Keratinocyte (primary cell): Measurements from ENCODE around the gene REXO1. TPM values are rescaled to one million over a fixed set of nuclear protein-coding genes. Genes with fewer than 3 reads are reported as not detected.
"Not testable (repeated sequence)": the region's sequence is repeated elsewhere in the genome, so short reads cannot be mapped to it uniquely, and the experiment has no call there.

Source experiments
- DNase-seq: peaks from one replicate; pipeline ENCODE4 v3.0.0-alpha.2; 2011; ENCODE audit warnings: low read depth, missing footprints, low spot score
- FAIRE-seq: peaks from 2 replicates; lab custom pipeline; 2011; peaks lifted over from hg19 to GRCh38; lab: Jason Lieb, UNC
- H2AFZ ChIP-seq: 2 replicates; pipeline ENCODE4 v1.6.0; 2012; ENCODE audit warnings: low read length, control low read depth, inconsistent platforms; ENCODE audit not compliant: control insufficient read depth
- H3K27ac ChIP-seq: 2 replicates; pipeline ENCODE4 v1.5.1; 2011; ENCODE audit warnings: low read length; ENCODE audit not compliant: control insufficient read depth, insufficient read depth
- H3K27me3 ChIP-seq: 3 replicates; pipeline ENCODE4 v1.6.0; 2011; ENCODE audit warnings: low read length; ENCODE audit not compliant: control insufficient read depth, insufficient read depth; ENCODE audit errors: extremely low read depth
- H3K36me3 ChIP-seq, 2 experiments: 2 replicates in 1 of 2; 3 replicates in 1 of 2; pipeline ENCODE4 v1.5.1; 2011; ENCODE audit warnings: low read length in 2 of 2, mild to moderate bottlenecking in 1 of 2; ENCODE audit not compliant: control insufficient read depth in 2 of 2, insufficient read depth in 2 of 2; ENCODE audit errors: extremely low read depth in 1 of 2
- H3K4me1 ChIP-seq: 3 replicates; pipeline ENCODE4 v1.5.1; 2011; ENCODE audit warnings: low read length; ENCODE audit not compliant: control insufficient read depth, insufficient read depth; ENCODE audit errors: extremely low read depth
- H3K4me2 ChIP-seq: 3 replicates; pipeline ENCODE4 v1.6.0; 2011; ENCODE audit warnings: low read depth, low read length; ENCODE audit not compliant: control insufficient read depth, insufficient read depth; ENCODE audit errors: extremely low read depth
- H3K4me3 ChIP-seq, 3 experiments: fragments of 200-600 bp in 1 of 3; sonication (generic) in 1 of 3; 2 replicates in 2 of 3; 3 replicates in 1 of 3; pipeline ENCODE4 v1.5.1; 2011 to 2016; ENCODE audit warnings: low read length in 3 of 3, mild to moderate bottlenecking in 3 of 3, control low read depth in 2 of 3, inconsistent platforms in 1 of 3, low read depth in 1 of 3, mixed read lengths in 1 of 3, mixed run types in 1 of 3, moderate library complexity in 1 of 3; ENCODE audit not compliant: control insufficient read depth in 2 of 3, insufficient read depth in 2 of 3; ENCODE audit errors: extremely low read depth in 1 of 3
- H3K79me2 ChIP-seq: 2 replicates; pipeline ENCODE4 v1.6.0; 2012; ENCODE audit warnings: low read length; ENCODE audit not compliant: control insufficient read depth, insufficient read depth
- H3K9ac ChIP-seq: 3 replicates; pipeline ENCODE4 v1.6.0; 2011; ENCODE audit warnings: low read length; ENCODE audit not compliant: control insufficient read depth, insufficient read depth; ENCODE audit errors: extremely low read depth
- H3K9me1 ChIP-seq: 3 replicates; pipeline ENCODE4 v1.6.0; 2011; ENCODE audit warnings: low read length; ENCODE audit not compliant: control insufficient read depth, insufficient read depth; ENCODE audit errors: extremely low read depth
- H3K9me3 ChIP-seq: 2 replicates; pipeline ENCODE4 v1.5.1; 2012; ENCODE audit warnings: low read depth, low read length; ENCODE audit not compliant: control insufficient read depth
- H4K20me1 ChIP-seq: 3 replicates; pipeline ENCODE4 v1.6.0; 2011; ENCODE audit warnings: low read length; ENCODE audit not compliant: control insufficient read depth, insufficient read depth; ENCODE audit errors: extremely low read depth
- EZH2 ChIP-seq: IDR thresholded peaks from one replicate; pipeline ENCODE4 v1.6.1; 2012; ENCODE audit warnings: inconsistent platforms, mild to moderate bottlenecking, low read length, moderate library complexity
- dilution Hi-C: fragments of 300-500 bp; cut with MboI; formaldehyde crosslinking; loops from one replicate; pipeline ENCODE4 v1.7.0; 2020; ENCODE audit warnings: low sequenced_read_pairs; ENCODE audit not compliant: extremely low pct_ligation_motif_present
- polyA plus RNA-seq, 5 experiments: library from polyadenylated mRNA; depleted of rRNA in 3 of 5; stranded (reverse) in 3 of 5; stranded (forward) in 1 of 5; unstranded in 1 of 5; fragments of >200 nt; gene quantifications; 1 replicate in 1 of 5; 2 replicates in 3 of 5; 3 replicates in 1 of 5; pipeline versions ENCODE4 v1.2.1 to v1.2.3, GENCODE V29; 2011 to 2012; ENCODE audit warnings: missing spikeins in 2 of 5, low read depth in 1 of 5, low replicate concordance in 1 of 5
- TF ChIP-seq, protein P1 (sequence below), 3 experiments: IDR thresholded peaks in 1 of 3; conservative IDR thresholded peaks in 1 of 3; optimal IDR thresholded peaks in 1 of 3; 2 replicates in 2 of 3; 3 replicates in 1 of 3; pipeline versions ENCODE3 to v1.5.1; 2011; ENCODE audit warnings: low read length in 3 of 3, mild to moderate bottlenecking in 3 of 3, moderate library complexity in 2 of 3, control low read depth in 1 of 3, inconsistent platforms in 1 of 3; ENCODE audit not compliant: insufficient read depth in 2 of 3; ENCODE audit errors: extremely low read depth in 1 of 3

REXO1 gene
- polyA plus RNA-seq, 1 donor (not counting 4 experiments of a cell fraction or from before 2014, with no cell fraction given), result 6.1 TPM

DNA sequence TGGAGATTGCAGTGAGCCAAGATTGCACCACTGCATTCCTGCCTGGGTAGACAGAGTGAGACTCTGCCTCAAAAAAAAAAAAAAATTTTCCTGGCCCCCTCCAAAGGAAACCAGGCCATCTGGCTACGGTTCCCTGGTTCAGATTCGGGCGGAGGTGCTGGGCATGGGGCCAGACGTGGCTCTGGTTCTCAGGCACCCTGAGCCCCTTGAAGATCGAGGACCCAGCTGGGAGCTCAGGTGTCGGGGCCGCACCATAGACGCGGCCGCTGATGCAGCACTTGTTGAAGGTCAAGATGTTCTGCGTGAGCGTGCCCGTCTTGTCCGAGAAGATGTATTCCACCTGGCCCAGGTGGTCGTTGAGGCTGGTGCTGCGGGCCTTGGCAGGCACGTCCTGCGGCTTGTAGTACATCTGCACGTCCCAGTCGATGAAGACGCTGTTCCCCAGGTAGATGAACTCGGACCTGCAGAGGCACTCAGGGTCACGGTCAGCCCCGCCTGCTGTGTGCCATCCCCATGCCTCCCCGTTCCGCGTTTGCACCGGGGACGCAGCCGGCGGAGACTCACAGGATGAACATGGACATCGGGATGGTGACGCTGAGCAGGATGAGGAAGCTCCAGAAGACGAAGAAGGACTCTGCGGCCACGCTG, 48.5 kb downstream of the REXO1 start:
- no peak overlapping the region for H3K27ac ChIP-seq

DNA sequence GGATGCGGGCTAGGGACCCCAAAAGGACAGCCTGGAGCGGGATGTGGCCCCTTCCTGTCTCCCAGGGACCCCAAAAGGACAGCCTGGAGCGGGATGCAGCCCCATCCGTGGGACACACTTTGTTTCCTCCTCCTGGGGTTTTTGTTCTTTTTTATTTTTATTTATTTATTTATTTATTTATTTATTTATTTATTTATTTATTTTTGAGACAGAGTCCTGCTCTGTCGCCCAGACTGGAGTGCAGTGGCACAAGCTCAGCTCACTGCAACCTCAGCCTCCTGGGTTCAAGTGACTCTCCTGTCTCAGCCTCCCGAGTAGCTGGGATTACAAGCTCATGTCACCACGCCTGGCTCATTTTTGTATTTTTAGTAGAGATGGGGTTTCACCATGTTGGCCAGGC, 51.0 kb downstream of the REXO1 start:
- FAIRE-seq, H3K9me3 ChIP-seq, dilution Hi-C loops, H3K79me2 ChIP-seq, H3K9me1 ChIP-seq, H3K36me3 ChIP-seq, H4K20me1 ChIP-seq, H3K4me2 ChIP-seq, DNase-seq, H2AFZ ChIP-seq, H3K27ac ChIP-seq, H3K9ac ChIP-seq, H3K4me3 ChIP-seq, H3K4me1 ChIP-seq: not testable (repeated sequence)
- H3K27me3 ChIP-seq, result peaks cover 13% of the 10 kb centered on the region

More for the DNA sequence above, 48.5 kb downstream of the REXO1 start:
- DNase-seq (no peak), FAIRE-seq (no peak)
- TF ChIP-seq EZH2, result no peak
- TF ChIP-seq, protein P1, sequence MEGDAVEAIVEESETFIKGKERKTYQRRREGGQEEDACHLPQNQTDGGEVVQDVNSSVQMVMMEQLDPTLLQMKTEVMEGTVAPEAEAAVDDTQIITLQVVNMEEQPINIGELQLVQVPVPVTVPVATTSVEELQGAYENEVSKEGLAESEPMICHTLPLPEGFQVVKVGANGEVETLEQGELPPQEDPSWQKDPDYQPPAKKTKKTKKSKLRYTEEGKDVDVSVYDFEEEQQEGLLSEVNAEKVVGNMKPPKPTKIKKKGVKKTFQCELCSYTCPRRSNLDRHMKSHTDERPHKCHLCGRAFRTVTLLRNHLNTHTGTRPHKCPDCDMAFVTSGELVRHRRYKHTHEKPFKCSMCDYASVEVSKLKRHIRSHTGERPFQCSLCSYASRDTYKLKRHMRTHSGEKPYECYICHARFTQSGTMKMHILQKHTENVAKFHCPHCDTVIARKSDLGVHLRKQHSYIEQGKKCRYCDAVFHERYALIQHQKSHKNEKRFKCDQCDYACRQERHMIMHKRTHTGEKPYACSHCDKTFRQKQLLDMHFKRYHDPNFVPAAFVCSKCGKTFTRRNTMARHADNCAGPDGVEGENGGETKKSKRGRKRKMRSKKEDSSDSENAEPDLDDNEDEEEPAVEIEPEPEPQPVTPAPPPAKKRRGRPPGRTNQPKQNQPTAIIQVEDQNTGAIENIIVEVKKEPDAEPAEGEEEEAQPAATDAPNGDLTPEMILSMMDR (optimal IDR thresholded peaks at IDR 0.05 in 1 of 3, IDR thresholded peaks at IDR 0.05 in 1 of 3, conservative IDR thresholded peaks at IDR 0.05 in 1 of 3; ENCODE audit: extremely low read depth in 1 of 3, insufficient read depth in 2 of 3, low read length in 3 of 3), result no peak
- H3K79me2 ChIP-seq, result no peaks in the 10 kb centered on the region
- dilution Hi-C loops, result no loop called here
- no peaks in the 10 kb centered on the region for H3K9me1 ChIP-seq
- no peaks in the 10 kb centered on the region for H3K36me3 ChIP-seq
- H4K20me1 ChIP-seq, result no peaks in the 10 kb centered on the region
- no peaks in the 10 kb centered on the region for H3K4me1 ChIP-seq
- no peak overlapping the region for H3K9ac ChIP-seq
- no peak overlapping the region for H3K4me3 ChIP-seq
- H3K9me3 ChIP-seq, result no peaks in the 10 kb centered on the region
- peaks cover 13% of the 10 kb centered on the region for H3K27me3 ChIP-seq
- no peak overlapping the region for H3K4me2 ChIP-seq
- no peak overlapping the region for H2AFZ ChIP-seq
